ENCODE measurements around the gene NVL. TPM values are rescaled to one million over a fixed set of nuclear protein-coding genes. Genes with fewer than 3 reads are reported as not detected.

NVL gene
- total RNA-seq, 6 experiments from 2014 or later: 21.4 to 24.4 (median 23.0) TPM

DNA sequence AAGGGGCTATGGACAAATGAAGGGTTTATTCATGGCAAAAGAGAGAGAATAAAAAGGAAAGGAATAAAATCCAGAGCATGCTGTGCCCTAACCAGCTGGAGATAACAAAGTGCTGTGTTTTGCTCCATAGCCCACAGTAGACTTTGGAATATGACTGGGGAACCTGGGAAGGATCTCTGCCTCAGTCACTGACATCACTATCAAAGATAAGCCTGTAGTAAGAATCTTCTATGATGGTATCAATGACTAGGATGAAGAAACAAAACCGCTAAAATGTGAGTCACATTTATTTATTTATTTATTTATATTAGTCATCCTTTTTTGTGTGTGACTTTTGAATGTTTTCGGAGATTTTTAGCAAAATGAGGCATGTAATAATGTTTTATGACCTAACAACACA is 56.3 kb downstream of the NVL start:
- Mint-ChIP-seq H3K27me3 (ENCODE audit: insufficient read depth) (no peaks in the 10 kb centered on the region), H3K9me3 (no peaks in the 10 kb centered on the region), H3K27ac (peak overlapping the region; percentile 73), H3K36me3 (ENCODE audit: low read depth) (peaks cover 27% of the 10 kb centered on the region), H3K4me1 (ENCODE audit: low read depth) (peaks cover 10% of the 10 kb centered on the region), H3K4me3 (no peak overlapping the region)
- TF ChIP-seq, protein P1, sequence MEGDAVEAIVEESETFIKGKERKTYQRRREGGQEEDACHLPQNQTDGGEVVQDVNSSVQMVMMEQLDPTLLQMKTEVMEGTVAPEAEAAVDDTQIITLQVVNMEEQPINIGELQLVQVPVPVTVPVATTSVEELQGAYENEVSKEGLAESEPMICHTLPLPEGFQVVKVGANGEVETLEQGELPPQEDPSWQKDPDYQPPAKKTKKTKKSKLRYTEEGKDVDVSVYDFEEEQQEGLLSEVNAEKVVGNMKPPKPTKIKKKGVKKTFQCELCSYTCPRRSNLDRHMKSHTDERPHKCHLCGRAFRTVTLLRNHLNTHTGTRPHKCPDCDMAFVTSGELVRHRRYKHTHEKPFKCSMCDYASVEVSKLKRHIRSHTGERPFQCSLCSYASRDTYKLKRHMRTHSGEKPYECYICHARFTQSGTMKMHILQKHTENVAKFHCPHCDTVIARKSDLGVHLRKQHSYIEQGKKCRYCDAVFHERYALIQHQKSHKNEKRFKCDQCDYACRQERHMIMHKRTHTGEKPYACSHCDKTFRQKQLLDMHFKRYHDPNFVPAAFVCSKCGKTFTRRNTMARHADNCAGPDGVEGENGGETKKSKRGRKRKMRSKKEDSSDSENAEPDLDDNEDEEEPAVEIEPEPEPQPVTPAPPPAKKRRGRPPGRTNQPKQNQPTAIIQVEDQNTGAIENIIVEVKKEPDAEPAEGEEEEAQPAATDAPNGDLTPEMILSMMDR (IDR thresholded peaks at IDR 0.05): no peak
- peak; percentile 64 for DNase-seq

GRCh38 chr1:224271106-224271505 is 58.9 kb downstream of the NVL start:
- DNase-seq: no peak
- no peak overlapping the region for H3K27ac Mint-ChIP-seq
- H3K36me3 Mint-ChIP-seq (ENCODE audit: low read depth): peaks cover 28% of the 10 kb centered on the region
- no peaks in the 10 kb centered on the region for H3K27me3 Mint-ChIP-seq (ENCODE audit: insufficient read depth)
- no peaks in the 10 kb centered on the region for H3K9me3 Mint-ChIP-seq
- peaks cover 19% of the 10 kb centered on the region for H3K4me1 Mint-ChIP-seq (ENCODE audit: low read depth)
- no peak overlapping the region for H3K4me3 Mint-ChIP-seq
- TF ChIP-seq, protein P1 (IDR thresholded peaks at IDR 0.05): no peak

DNA sequence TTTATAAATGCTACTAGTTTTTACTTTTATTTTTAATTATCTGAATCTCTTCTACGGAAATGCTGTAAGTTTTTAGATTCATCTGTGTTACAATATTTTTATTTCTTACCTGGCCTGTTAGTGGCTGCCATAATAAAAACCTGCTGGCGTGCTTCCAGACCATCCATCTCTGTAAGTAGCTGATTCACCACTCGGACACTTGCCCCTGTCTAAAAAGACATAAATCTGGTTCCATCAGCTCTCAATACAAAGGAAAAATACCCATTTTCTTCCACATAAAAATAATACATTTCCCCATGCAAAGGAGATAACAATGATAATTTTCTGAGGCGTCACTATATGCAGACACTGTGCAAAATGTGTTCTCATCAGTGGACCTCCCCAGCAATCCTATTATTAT is 62.0 kb downstream of the NVL start:
- peaks cover 26% of the 10 kb centered on the region for H3K36me3 Mint-ChIP-seq (ENCODE audit: low read depth)

GRCh38 chr1:224266915-224267856 is 62.8 kb downstream of the NVL start:
- TF ChIP-seq, protein P1 (IDR thresholded peaks at IDR 0.05): no peak
- H3K27me3 Mint-ChIP-seq (ENCODE audit: insufficient read depth): no peaks in the 10 kb centered on the region
- DNase-seq: no peak
- H3K36me3 Mint-ChIP-seq (ENCODE audit: low read depth): peaks cover 33% of the 10 kb centered on the region
- peaks cover 30% of the 10 kb centered on the region for H3K4me1 Mint-ChIP-seq (ENCODE audit: low read depth)
- no peak overlapping the region for H3K4me3 Mint-ChIP-seq
- peak overlapping the region; percentile 44 for H3K27ac Mint-ChIP-seq
- H3K9me3 Mint-ChIP-seq: no peaks in the 10 kb centered on the region

More for the DNA sequence above, 62.0 kb downstream of the NVL start:
- no peak overlapping the region for H3K27ac Mint-ChIP-seq
- TF ChIP-seq, protein P1 (IDR thresholded peaks at IDR 0.05): no peak
- no peak for DNase-seq
- H3K9me3 Mint-ChIP-seq: no peaks in the 10 kb centered on the region
- peaks cover 22% of the 10 kb centered on the region for H3K4me1 Mint-ChIP-seq (ENCODE audit: low read depth)
- H3K4me3 Mint-ChIP-seq: no peak overlapping the region
- no peaks in the 10 kb centered on the region for H3K27me3 Mint-ChIP-seq (ENCODE audit: insufficient read depth)

- H3K36me3 Mint-ChIP-seq (ENCODE audit: low read depth): peaks cover 36% of the 10 kb centered on the region
Measured at GRCh38 chr1:224266105-224266914, 63.7 kb downstream of the NVL start.

More at GRCh38 chr1:224266105-224266914, 63.7 kb downstream of the NVL start:
- Mint-ChIP-seq H3K27ac (peak overlapping the region; percentile 44), H3K4me1 (ENCODE audit: low read depth) (peaks cover 32% of the 10 kb centered on the region), H3K9me3 (no peaks in the 10 kb centered on the region), H3K27me3 (ENCODE audit: insufficient read depth) (no peaks in the 10 kb centered on the region), H3K4me3 (no peak overlapping the region)
- TF ChIP-seq, protein P1 (IDR thresholded peaks at IDR 0.05): no peak
- no peak for DNase-seq

All from HFFc6 (cell line).